Vagina (tissue), 2 donors: ENCODE data around the gene CNIH2.

Experiments used
- POLR2A ChIP-seq, 2 donors: fragments of 450-650 bp; IDR thresholded peaks; one replicate each; pipeline ENCODE4 v1.6.1; 2017; ENCODE audit warnings: antibody characterized with exemption in 2 of 2, mild to moderate bottlenecking in 2 of 2, moderate library complexity in 2 of 2
- POLR2AphosphoS5 ChIP-seq, 2 donors: sonication (generic); formaldehyde crosslinking; IDR thresholded peaks; one replicate each; pipeline ENCODE4 v1.9.0; 2017; ENCODE audit warnings: antibody characterized with exemption in 2 of 2, mild to moderate bottlenecking in 2 of 2, low read depth in 1 of 2; ENCODE audit not compliant: insufficient read depth in 1 of 2
- TF ChIP-seq, protein P1 (sequence below), 3 experiments: fragments of 450-650 bp in 2 of 3; fragments of 200-600 bp in 1 of 3; sonication (generic) in 1 of 3; IDR thresholded peaks; one replicate each; pipeline ENCODE4 v1.5.1; 2017 to 2019; ENCODE audit warnings: antibody characterized with exemption in 3 of 3, mild to moderate bottlenecking in 2 of 3, moderate library complexity in 2 of 3

DNA sequence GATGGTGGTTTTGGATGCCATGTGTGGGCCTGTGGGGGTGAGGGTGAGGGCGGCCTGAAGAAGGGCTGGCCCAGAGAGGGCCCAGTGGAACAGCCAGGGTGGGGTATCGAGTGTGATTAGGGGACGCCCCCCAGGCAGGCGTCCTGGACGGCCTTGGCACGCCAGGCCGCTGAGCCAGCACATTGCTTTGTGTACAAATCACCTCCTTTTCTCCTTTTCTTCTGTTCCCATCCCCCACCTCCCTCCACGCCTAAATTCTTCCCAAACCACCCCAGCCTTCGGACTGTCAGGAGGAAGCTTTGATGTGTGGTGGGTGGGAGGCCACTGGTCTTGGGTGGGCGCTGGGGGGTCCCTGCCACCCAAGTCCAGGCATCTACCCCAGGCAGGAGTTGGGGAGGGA is 46.7 kb downstream of the CNIH2 start:
- TF ChIP-seq POLR2AphosphoS5 (IDR thresholded peaks at IDR 0.05; ENCODE audit: insufficient read depth in 1 of 2, low read depth in 1 of 2) (peak in 1 of 2 donors; percentile 37), POLR2A (IDR thresholded peaks at IDR 0.05) (no peak)
- TF ChIP-seq, protein P1, sequence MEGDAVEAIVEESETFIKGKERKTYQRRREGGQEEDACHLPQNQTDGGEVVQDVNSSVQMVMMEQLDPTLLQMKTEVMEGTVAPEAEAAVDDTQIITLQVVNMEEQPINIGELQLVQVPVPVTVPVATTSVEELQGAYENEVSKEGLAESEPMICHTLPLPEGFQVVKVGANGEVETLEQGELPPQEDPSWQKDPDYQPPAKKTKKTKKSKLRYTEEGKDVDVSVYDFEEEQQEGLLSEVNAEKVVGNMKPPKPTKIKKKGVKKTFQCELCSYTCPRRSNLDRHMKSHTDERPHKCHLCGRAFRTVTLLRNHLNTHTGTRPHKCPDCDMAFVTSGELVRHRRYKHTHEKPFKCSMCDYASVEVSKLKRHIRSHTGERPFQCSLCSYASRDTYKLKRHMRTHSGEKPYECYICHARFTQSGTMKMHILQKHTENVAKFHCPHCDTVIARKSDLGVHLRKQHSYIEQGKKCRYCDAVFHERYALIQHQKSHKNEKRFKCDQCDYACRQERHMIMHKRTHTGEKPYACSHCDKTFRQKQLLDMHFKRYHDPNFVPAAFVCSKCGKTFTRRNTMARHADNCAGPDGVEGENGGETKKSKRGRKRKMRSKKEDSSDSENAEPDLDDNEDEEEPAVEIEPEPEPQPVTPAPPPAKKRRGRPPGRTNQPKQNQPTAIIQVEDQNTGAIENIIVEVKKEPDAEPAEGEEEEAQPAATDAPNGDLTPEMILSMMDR (IDR thresholded peaks at IDR 0.05), result no peak
